Naive B cell (primary cell): ENCODE results near the gene FLOT1. TPM values are rescaled to one million over a fixed set of nuclear protein-coding genes. Genes with fewer than 3 reads are reported as not detected.
"Not testable (repeated sequence)": the region's sequence is repeated elsewhere in the genome, so short reads cannot be mapped to it uniquely, and the experiment has no call there.

ENCODE experiments used
- ATAC-seq, 2 donors: fragments of 150-1000 bp; cut with Tn5 transposase; 2 replicates each; pipeline ENCODE4 v1.10.0; 2021; ENCODE audit warnings: low read depth in 2 of 2, mild to moderate bottlenecking in 2 of 2, moderate library complexity in 2 of 2
- DNase-seq: peaks from one replicate; pipeline ENCODE4 v3.0.0; 2022
- H3K27ac Mint-ChIP-seq, 6 donors: one replicate each; pipeline ENCODE4 v1.8.0; 2020 to 2022; ENCODE audit warnings: mild to moderate bottlenecking in 6 of 6, mixed read lengths in 6 of 6, moderate library complexity in 5 of 6, inconsistent platforms in 2 of 6
- H3K27me3 Mint-ChIP-seq, 3 donors: one replicate each; pipeline ENCODE4 v1.8.0; 2021 to 2022; ENCODE audit warnings: mixed read lengths in 3 of 3, mild to moderate bottlenecking in 1 of 3
- H3K36me3 Mint-ChIP-seq, 2 donors: one replicate each; pipeline ENCODE4 v1.8.0; 2020 to 2022; ENCODE audit warnings: mixed read lengths in 2 of 2, inconsistent platforms in 1 of 2, mild to moderate bottlenecking in 1 of 2
- H3K4me1 Mint-ChIP-seq, 3 donors: one replicate each; pipeline ENCODE4 v1.8.0; 2020 to 2022; ENCODE audit warnings: mixed read lengths in 3 of 3, inconsistent platforms in 1 of 3, mild to moderate bottlenecking in 1 of 3, moderate library complexity in 1 of 3
- H3K4me3 Mint-ChIP-seq, 8 donors: one replicate each; pipeline ENCODE4 v1.8.0; 2020 to 2022; ENCODE audit warnings: mild to moderate bottlenecking in 8 of 8, mixed read lengths in 8 of 8, moderate library complexity in 8 of 8, inconsistent platforms in 2 of 8
- H3K9me3 Mint-ChIP-seq, 7 donors: one replicate each; pipeline ENCODE4 v1.8.0; 2020 to 2022; ENCODE audit warnings: mixed read lengths in 7 of 7, mild to moderate bottlenecking in 5 of 7, inconsistent platforms in 2 of 7, moderate library complexity in 1 of 7
- polyA plus RNA-seq, 6 donors: library from polyadenylated mRNA; unstranded; fragments of 300-500 nt; fragmentation: Illumina TruSeq; gene quantifications; one replicate each; pipeline ENCODE4 v1.2.3, GENCODE V29; 2021; ENCODE audit warnings: low read depth in 6 of 6

Gene FLOT1
- polyA plus RNA-seq, 6 donors from 2014 or later = 43.5 to 65.2 (median 52.4) TPM

DNA sequence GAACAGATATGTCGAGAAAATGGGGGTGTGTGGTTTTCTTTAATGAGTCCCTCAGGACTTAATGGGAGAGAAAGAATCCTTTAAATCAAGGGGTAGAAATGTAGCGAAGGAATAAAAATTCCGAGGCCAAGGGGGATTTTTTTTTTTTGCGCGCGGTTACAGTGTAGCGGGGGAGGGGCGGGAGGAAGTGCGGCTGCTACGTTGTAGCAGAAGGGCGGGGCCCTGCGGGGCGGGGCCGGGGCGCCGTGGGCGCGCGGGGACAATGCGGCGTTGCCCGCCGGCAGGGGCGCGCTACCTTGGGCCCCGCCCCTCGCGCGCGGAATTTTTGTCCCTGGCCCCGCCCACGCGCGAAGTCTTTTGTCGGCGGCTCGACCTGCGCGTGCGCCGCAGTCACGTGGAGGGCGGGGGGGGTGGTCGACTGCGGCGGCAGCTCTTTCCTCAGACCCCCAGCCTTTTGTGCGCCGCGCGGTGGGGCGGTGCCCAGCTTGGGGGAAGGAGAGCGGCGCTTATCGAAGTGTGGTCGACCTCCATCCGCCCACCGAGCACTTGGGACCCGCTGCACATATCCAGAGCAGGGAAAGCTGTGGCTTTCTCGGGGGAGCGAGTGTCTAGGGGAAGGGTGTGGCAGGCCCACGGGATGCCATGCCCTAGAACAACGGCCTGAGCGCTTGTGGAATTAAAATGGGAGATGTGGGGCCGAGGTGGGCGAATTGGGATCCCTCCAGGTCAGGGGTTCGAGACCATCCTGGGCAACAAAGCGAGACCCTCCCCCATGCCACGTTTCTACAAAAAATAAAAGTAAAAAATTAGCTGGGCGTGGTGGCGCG is 21.1 kb downstream of the FLOT1 start:
- H3K36me3 Mint-ChIP-seq = peaks cover 14 to 25% of the 10 kb centered on the region in 2 donors
- H3K4me3 Mint-ChIP-seq = peak overlapping the region; percentile 89 to 100 (median 99)
- ATAC-seq (peak; percentile 27 to 40), DNase-seq (peak; percentile 96)
- H3K27ac Mint-ChIP-seq = peak overlapping the region; percentile 93 to 100 (median 98)
- no peaks in the 10 kb centered on the region for H3K9me3 Mint-ChIP-seq
- no peaks in the 10 kb centered on the region for H3K27me3 Mint-ChIP-seq
- peaks cover 42 to 65% (median 58%) of the 10 kb centered on the region in 3 donors for H3K4me1 Mint-ChIP-seq

DNA sequence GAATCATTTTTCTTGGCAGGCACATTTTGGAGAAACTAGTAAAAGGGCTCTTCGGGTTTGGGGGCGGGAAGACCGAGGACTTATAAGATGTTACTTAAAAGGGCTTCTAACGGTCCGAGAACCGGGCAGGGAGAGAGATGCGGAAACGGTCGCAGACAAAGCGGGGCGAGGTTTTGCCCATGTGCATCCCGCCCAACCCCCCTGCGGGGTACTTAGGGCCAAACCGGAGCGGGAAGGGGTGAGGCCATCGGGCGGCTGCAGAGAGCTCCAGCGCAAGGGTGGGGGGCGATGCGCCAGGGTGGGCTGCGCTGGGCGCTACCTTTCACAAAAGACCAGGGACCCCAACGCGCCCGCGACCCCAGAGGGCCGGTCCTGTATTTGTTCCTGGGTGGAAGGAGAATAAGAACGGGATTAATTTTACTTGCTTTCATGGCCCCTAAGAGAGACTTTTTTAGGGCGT is 21.7 kb downstream of the FLOT1 start:
- peak; percentile 61 for DNase-seq
- peaks cover 47 to 71% (median 62%) of the 10 kb centered on the region in 3 donors for H3K4me1 Mint-ChIP-seq
- H3K27me3 Mint-ChIP-seq = no peaks in the 10 kb centered on the region
- H3K4me3 Mint-ChIP-seq = peak overlapping the region; percentile 89 to 100 (median 99)
- peak in 1 of 2 donors; percentile 9 for ATAC-seq
- peaks cover 15 to 25% of the 10 kb centered on the region in 2 donors for H3K36me3 Mint-ChIP-seq
- peak overlapping the region; percentile 93 to 100 (median 97) for H3K27ac Mint-ChIP-seq
- no peaks in the 10 kb centered on the region for H3K9me3 Mint-ChIP-seq

DNA sequence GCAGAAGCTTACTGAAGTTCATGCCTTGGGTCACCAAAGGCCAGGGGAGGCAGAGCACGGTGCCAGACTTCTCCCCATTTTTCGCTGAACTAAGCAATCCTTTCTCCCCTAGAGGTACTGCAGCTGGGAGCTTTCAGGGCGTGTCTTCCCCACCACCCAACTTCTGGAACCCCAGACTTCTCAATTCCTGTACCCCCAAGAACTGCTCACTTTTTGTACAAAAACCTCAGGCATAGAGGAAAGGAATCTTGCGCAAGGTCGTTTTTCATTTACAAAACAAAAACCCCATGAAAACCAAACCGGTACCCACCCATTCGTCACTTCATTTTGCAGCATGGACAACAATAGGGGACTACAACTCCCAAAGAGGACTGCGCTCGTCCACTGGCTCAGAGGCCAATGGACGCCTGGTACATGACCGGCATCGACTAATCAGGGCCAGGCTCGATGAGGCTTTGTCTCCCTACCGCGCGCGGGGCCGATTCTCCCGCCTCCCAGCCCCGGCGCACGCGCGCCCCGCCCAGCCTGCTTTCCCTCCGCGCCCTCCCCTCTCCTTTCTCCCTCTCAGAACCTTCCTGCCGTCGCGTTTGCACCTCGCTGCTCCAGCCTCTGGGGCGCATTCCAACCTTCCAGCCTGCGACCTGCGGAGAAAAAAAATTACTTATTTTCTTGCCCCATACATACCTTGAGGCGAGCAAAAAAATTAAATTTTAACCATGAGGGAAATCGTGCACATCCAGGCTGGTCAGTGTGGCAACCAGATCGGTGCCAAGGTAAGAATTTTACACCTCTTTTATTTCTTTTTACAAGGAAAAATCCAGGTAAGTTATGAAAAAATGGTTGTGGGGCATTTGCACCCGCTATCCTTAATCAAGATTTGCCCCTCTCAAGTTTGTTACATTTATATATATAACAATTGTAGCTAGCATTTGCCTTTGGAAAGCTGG is 22.4 kb downstream of the FLOT1 start, which contains the start of gene TUBB:
TSS of gene TUBB (plus strand) at position 562 of the 947 bp plus-strand sequence. CDS start at position 717, 155 bp downstream.
- Mint-ChIP-seq H3K4me1 (peaks cover 47 to 72% (median 59%) of the 10 kb centered on the region in 3 donors), H3K4me3 (peak within 1 kb of the TSS; percentile 89 to 100 (median 99)), H3K27ac (peak within 1 kb of the TSS; percentile 93 to 100 (median 97)), H3K9me3 (no peaks in the 10 kb centered on the region), H3K27me3 (no peaks in the 10 kb centered on the region), H3K36me3 (peaks cover 15 to 22% of the 10 kb centered on the region in 2 donors)
- ATAC-seq = peak; percentile 55
- peak; percentile 92 for DNase-seq

DNA sequence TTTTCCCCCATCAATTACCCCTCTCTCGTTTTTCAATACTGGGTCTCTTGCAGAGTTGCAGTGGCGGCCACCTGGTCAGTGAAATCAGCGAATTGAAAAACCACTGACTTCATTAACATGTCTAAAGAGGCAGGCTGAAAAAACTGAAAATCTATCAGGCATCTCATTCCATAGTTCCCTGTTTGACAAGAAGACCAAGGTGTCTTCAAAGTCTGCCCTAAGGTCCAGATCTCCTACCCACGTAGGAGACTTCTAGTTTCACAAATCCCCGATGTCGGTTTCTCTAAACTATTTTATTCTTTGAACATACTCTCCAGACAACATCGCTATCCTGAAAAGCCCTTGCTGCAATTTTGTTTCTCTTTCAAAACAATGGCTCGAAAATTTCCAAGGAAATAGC is 23.1 kb downstream of the FLOT1 start:
- peak overlapping the region in 4 of 6 donors; percentile 93 to 100 (median 97) for H3K27ac Mint-ChIP-seq
- peak overlapping the region; percentile 89 to 100 (median 99) for H3K4me3 Mint-ChIP-seq
- peaks cover 15% of the 10 kb centered on the region in 2 donors for H3K36me3 Mint-ChIP-seq
- ATAC-seq (no peak), DNase-seq (no peak)
- peaks cover 44 to 68% (median 52%) of the 10 kb centered on the region in 3 donors for H3K4me1 Mint-ChIP-seq
- H3K27me3 Mint-ChIP-seq = no peaks in the 10 kb centered on the region
- no peaks in the 10 kb centered on the region for H3K9me3 Mint-ChIP-seq

DNA sequence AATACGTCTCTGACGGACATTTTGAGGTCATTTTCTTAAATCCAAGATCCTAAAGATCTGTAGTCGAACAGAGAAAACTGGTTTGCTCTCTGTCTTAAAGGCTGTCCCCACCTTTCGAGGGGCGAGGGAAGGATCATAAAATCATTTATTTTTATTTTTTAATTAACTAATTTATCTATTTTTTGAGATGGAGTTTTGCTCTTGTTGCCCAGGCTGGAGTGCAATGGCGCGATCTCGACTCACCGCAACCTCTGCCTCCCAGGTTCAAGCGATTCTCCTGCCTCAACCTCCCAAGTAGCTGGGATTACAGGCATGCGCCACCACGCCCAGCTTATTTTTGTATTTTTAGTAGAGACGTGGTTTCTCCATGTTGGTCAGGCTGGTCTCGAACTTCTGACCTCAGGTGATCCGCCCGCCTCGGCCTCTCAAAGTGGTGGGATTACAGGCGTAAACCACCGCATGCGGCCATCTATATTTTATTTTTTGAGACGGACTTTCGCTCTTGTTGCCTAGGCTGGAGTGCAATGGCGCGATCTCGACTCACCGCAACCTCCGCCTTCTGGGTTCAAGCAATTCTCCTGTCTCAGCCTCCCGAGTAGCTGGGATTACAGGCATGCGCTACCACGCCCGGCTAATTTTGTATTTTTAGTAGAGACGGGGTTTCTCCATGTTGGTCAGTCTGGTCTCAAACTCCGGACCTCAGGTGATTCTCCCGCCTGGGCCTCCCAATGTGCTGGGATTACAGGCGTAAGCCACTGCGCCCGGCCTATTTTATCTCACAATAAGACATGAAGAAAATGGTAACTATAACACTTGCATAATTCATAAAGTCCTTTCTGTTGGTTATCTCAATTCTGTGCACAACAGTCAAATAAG is 24.4 kb downstream of the FLOT1 start:
- ATAC-seq, H3K9me3 Mint-ChIP-seq, DNase-seq, H3K27me3 Mint-ChIP-seq: not testable (repeated sequence)
- peaks cover 13 to 20% of the 10 kb centered on the region in 2 donors for H3K36me3 Mint-ChIP-seq
- peak overlapping the region; percentile 96 to 99 (median 98) for H3K27ac Mint-ChIP-seq
- peak overlapping the region; percentile 89 to 99 (median 95) for H3K4me3 Mint-ChIP-seq
- H3K4me1 Mint-ChIP-seq = peaks cover 41 to 58% (median 43%) of the 10 kb centered on the region in 3 donors

DNA sequence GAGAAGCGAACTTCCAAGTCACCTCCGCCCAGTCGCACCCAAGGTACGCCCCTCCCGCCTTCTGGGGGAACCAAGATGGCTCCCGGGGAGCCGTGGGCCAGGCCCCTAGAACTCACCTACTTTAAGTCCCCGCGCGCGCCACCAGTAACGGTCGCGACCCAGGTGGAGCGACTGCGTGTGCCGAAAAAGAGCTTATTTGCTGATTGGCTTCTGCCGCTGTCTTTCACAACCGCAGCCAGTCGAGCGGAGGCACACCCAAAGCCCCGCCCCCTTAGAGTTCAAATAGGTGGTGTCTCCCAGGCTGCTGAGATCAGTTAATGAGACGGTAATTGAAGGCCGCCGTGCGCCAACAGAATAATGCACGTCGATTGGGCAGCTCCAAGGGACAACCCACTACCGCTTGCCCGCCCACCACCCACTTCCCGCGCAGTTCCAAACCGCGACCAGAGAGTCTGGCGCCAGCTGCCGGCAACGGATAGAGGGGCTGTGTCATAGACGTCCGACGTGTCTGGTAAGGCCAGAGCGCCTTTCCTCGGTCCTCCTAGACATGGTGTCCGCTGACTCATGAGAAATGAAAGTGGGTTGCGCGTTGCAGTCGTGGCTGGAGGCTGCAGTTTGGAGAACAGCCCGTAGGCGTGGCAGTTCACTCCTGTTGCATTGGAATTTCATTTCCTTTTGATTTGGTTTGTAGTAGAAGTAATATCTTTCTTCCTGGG is 25.2 kb downstream of the FLOT1 start, which contains the start of gene MDC1:
TSS of gene MDC1 (minus strand) at position 153 of the 716 bp plus-strand sequence. CDS start 2,106 bp downstream, outside the sequence.
- no peaks in the 10 kb centered on the region for H3K9me3 Mint-ChIP-seq
- ATAC-seq (peak; percentile 72 to 75), DNase-seq (peak; percentile 99)
- H3K36me3 Mint-ChIP-seq = peaks cover 14 to 20% of the 10 kb centered on the region in 2 donors
- peak within 1 kb of the TSS; percentile 89 to 99 (median 95) for H3K4me3 Mint-ChIP-seq
- peak within 1 kb of the TSS; percentile 96 to 99 (median 98) for H3K27ac Mint-ChIP-seq
- no peaks in the 10 kb centered on the region for H3K27me3 Mint-ChIP-seq
- H3K4me1 Mint-ChIP-seq = peaks cover 41 to 56% (median 41%) of the 10 kb centered on the region in 3 donors

DNA sequence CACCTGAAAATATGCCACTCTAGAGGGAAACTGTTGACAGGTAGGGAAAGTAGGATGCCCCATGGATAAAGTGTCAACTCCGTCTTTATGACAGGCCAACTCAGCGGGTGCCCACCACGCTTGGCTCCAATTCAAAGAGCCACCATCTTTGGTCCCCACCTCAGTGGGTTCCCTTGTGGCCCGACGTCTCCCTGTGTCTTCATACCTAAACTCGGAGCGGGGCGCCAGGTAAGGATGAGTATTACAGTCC is 25.7 kb downstream of the FLOT1 start:
- Mint-ChIP-seq H3K4me1 (peaks cover 40 to 56% (median 41%) of the 10 kb centered on the region in 3 donors), H3K27me3 (no peaks in the 10 kb centered on the region), H3K9me3 (no peaks in the 10 kb centered on the region), H3K27ac (peak overlapping the region; percentile 96 to 99 (median 98)), H3K4me3 (peak overlapping the region; percentile 89 to 99 (median 95)), H3K36me3 (peaks cover 19 to 25% of the 10 kb centered on the region in 2 donors)
- DNase-seq (no peak), ATAC-seq (no peak)

DNA sequence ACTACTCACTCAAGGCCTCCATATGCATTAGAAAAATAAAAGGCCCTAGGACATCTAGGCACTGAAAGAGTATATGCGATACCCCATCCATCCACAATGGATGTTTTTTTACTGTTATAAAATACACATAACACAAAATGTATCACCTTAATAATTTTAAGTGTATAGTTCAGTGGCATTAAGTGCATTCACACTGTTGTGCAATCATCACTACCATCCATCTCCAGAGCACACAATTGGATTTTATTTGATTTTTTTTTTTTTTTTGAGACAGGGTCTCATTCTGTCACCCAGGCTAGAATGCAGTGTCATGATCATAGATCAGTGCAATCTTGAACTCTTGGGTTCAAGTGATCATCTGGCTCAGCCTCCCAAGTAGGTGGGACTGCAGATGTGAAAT is 28.2 kb downstream of the FLOT1 start:
- H3K4me3 Mint-ChIP-seq = peak overlapping the region in 1 of 8 donors; percentile 56
- peaks cover 23 to 29% of the 10 kb centered on the region in 2 donors for H3K36me3 Mint-ChIP-seq
- H3K4me1 Mint-ChIP-seq = peaks cover 30 to 46% (median 32%) of the 10 kb centered on the region in 3 donors
- H3K9me3 Mint-ChIP-seq = no peaks in the 10 kb centered on the region
- H3K27me3 Mint-ChIP-seq = no peaks in the 10 kb centered on the region
- no peak for ATAC-seq
- H3K27ac Mint-ChIP-seq = no peak overlapping the region
- no peak for DNase-seq

DNA sequence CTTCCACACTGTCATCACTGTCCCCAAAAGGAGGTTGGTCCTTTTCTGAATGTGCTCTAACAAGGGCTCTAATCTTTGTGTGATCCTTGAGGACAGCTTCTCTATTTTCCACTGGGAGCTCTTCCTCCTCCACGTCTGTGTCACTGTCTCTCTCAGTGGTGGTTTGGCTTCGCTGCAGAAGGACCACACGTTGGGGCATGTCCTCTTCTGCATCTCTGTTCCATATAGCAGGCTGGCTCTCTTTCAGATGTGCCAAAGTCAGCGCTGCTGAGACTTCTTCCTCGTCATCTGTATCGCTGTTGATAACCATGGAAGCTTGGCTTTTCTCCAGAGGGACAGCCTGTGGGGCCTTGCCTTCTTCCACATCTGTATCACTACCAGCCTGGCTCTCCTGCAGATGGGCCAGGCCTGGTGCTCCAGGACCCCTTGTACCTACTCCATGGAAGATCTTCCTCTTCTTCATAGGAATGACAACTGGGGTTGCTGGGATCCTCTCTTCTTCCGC is 30.0 kb downstream of the FLOT1 start:
- no peak overlapping the region for H3K4me3 Mint-ChIP-seq

DNA sequence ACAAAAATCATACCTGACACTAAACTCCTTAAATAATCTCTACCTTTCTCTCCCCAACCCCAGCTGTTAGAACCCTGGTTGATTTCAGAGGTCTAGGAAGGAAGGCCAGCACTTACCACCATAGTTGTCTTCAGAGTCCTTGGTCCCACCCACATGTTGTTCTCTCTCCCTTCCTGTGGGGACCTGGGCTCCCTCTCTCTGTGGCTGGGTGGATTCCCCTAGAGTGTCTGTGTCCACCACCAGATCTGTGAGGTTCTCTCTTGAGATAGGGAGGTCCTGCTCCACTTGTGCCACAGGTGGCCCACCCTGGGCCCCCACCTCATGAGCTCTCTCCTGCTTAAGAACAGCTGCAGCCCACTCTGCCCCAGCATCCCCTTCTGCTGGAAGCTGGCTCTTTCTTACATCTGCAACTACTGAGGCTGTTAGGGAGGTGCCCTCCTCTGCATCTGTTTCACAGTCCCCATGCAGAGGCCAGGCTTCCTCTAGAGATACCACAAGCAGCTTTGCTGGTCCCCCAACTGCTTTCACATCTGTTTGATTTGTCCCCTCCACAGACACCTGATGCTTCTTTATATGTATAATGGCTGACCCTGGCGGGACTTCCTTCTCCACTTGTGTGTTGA is 30.6 kb downstream of the FLOT1 start:
- ATAC-seq = no peak
- H3K27me3 Mint-ChIP-seq = no peaks in the 10 kb centered on the region
- H3K4me1 Mint-ChIP-seq = peaks cover 25 to 31% (median 30%) of the 10 kb centered on the region in 3 donors
- H3K4me3 Mint-ChIP-seq = peak overlapping the region in 1 of 8 donors; percentile 53
- H3K36me3 Mint-ChIP-seq = peaks cover 38% of the 10 kb centered on the region in 2 donors
- peak overlapping the region in 3 of 6 donors; percentile 28 to 79 (median 66) for H3K27ac Mint-ChIP-seq
- H3K9me3 Mint-ChIP-seq = no peaks in the 10 kb centered on the region
- no peak for DNase-seq

More for the DNA sequence above, 30.0 kb downstream of the FLOT1 start:
- Mint-ChIP-seq H3K27ac (peak overlapping the region in 3 of 6 donors; percentile 62 to 79 (median 66)), H3K4me1 (peaks cover 32 to 38% (median 35%) of the 10 kb centered on the region in 3 donors), H3K36me3 (peaks cover 32 to 36% of the 10 kb centered on the region in 2 donors), H3K27me3 (no peaks in the 10 kb centered on the region), H3K9me3 (no peaks in the 10 kb centered on the region)
- DNase-seq (no peak), ATAC-seq (no peak)

DNA sequence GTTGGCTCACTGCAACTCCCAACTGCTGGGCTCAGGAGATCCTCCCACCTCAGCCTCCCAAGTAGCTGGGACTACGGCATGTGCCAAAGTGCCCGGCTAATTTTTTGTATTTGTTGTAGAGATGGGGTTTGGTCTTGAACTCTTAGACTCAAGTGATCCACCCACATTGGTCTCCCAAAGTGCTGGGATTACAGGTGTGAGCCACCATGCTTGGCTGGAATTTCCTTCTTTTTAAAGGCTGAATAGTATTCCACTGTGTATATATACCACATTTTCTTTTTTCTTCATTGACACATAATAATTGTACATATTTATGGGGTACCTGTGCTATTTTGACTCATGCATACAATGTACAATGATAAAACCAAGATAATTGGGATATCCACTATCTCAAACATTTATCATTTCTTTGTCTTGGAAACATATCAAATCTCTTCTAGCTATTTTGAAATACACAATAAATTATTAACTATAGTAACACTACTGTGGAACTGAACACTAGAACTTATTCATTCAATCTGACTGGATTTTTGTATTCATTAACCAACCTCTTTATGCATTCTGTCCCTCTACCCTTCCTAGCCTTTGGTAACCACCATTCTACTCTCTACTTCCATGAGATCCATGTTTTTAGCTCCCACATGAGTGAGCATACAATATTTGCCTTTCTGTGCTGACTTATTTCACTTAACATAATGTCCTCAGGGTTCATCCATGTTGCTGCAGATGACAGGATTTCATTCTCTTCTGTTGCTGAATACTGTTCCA is 33.2 kb downstream of the FLOT1 start:
- no peak for ATAC-seq
- Mint-ChIP-seq H3K36me3 (peaks cover 33 to 56% of the 10 kb centered on the region in 2 donors), H3K27me3 (no peaks in the 10 kb centered on the region), H3K4me3 (no peak overlapping the region), H3K27ac (no peak overlapping the region), H3K9me3 (no peaks in the 10 kb centered on the region), H3K4me1 (peaks cover 17 to 24% (median 21%) of the 10 kb centered on the region in 3 donors)
- no peak for DNase-seq
